Islet of Langerhans (tissue), 1 donor: ENCODE results near the gene DHX57.
"Not testable (repeated sequence)": the region's sequence is repeated elsewhere in the genome, so short reads cannot be mapped to it uniquely, and the experiment has no call there.

Experiments
- FAIRE-seq: peaks from one replicate; lab custom pipeline; 2011; peaks lifted over from hg19 to GRCh38; lab: Jason Lieb, UNC

Gene DHX57

DNA sequence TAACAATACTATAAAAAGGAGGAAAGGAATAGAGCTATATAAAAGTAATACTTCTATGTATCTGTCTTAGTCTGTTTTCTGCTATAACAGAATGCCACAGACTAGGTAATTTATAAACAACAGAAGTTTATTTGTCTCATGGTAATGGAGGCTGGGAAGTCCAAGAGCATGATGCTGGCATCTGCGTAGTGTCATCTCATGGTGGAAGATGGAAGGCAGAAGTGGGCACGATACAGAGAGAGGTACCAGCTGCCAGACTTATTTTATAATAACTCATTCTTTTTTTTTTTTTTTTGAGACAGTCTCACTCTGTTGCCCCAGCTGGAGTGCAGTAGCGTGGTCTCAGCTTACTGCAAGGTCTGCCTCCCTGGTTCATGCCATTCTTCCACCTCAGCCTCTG, 4.3 kb downstream of the DHX57 start:
- no peak for FAIRE-seq

DNA sequence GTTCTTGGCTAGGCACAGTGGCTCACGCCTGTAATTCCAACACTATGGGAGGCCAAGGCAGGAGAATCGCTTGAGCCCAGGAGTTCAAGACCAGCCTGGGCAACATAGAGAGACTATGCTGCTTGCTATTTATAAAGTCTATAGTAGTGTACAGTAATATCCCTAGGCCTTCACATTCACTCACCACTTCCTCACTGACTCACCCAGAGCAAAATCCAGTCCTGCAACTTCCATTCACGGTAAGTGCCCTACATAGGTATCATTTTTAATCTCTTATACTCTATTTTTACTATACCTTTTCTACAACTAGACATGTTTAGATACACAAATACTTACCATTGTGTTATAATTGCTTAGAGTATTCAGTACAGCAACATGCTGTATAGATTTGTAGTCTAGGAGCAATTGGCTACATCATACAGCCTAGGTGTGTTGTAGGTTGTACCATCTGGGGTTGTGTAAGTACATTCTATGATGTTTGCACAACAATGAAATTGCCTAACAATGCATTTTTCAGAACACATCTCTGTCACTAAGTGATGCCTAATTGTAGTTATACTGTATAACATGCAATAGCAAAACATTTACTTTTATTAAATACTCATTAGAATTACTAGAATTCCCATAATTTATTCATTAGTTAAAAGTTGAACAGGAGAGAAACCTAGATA, 8.8 kb downstream of the DHX57 start:
- FAIRE-seq, result no peak

DNA sequence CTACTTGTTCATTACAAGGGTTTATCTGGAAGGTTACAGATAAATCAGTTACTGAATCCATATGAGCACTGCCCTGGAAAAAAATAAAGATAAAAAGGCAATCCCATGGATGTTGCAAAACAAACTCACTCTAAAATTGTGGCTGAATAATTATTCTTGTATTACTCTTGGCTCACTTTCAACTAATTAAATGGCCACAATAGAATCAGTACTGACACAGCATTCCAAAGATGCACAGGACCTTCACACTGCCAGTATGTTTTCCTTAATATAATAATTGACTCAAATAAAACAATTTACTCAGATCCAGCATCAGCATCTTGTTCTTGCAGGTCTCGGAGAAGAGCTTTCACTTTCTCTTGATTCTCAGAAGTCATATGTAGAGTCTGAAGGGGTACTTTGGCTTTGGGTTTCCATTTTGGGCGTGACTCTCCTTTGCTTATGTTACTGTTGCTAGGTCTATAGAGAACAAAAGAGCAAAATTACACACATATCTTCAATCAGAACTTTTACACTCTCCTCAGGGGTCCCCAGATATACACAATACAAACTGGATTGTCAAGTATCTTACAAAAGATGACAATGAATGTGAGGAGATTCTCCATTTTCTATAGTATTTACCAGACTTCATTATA, 12.6 kb downstream of the DHX57 start:
- no peak for FAIRE-seq

DNA sequence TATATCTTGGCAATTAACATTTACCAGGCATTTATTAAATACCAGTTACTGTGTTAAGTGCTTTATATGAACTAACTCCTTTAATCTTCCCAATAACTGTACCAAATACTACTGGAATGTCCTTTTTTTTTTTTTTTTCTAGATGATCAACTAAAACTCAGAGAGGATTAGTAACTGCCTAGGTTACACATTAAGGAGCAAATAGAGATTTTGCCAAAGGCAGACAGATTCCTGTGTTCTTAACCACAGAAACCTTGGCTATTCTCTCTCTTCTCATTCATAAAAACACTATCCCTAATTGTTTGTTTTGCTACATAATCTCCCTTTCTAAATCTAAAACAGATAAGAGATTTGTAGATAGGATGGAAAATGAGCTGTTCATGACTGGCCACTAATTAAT, 13.3 kb downstream of the DHX57 start:
- no peak for FAIRE-seq

DNA sequence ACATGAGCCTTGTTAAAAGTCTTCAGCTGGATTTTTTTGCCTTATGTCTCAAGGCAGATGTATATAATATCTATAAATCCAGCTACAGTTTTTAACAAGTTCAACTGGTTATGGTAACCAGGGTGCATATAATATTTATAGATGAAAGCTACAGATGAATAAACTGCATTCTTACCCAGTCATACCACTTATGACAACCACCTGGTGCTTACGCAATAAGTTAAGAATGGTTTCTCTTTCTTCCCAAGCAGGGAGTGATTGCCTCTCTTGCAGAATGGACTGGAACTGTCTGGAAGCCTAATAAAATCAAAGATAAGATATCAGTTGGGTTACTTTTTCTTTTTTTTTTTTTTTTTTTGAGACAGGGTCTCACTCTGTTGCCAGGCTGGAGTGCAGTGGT, 19.6 kb downstream of the DHX57 start:
- no peak for FAIRE-seq

DNA sequence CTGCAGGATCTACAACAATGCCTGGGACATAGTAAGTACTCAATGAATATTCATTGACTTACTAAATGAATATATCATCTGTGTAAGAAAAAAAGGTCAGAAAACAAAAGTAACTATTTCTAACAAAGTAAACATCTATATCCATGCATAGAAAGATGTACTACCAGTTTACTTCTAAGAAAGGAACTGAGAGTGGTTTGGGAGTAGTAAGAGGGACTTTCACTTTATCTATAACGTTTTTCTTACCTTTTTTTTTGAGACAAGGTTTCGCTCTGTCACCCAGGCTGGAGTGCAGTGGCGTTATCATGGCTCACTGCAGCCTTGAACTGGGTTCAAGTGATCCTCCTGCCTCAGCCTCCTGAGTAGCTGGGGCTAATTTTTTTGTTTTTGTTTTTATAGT, 25.7 kb downstream of the DHX57 start:
- no peak for FAIRE-seq

DNA sequence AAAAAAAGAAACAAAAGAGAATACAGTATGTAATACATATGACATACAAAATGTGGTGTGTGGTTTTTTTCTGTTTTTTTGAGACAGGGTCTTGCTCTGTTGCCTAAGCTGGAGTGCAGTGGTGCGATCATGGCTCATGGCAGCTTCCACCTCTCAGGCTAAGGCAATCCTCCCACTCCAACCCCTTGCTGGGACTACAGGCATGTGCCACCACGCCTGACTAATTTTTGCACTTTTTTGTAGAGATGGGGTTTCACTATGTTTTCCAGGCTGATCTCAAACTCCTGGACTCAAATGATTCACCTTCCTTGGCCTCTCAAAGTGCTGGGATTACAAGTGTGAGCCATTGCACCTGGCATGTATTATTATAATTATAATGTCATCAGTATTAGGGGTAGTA, 38.9 kb downstream of the DHX57 start:
- no peak for FAIRE-seq

DNA sequence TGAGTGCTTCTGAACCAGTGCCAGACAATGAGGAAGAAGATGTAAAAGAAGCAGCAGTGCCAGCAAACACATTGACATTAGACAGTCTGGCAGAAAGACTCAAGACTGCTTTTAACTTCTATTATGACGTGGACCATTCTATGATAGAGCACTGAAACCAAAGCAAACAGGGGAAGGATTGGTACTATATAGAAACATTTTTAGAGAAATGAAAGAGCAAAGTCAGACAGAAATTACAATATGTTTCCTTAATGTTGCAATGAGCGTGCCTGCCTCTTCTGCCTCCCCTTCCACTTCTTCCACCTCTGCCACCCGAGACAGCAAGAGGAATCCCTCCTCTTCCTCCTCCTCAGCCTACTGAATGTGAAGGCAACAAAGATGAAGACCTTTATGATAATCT, 39.7 kb downstream of the DHX57 start:
- no peak for FAIRE-seq

DNA sequence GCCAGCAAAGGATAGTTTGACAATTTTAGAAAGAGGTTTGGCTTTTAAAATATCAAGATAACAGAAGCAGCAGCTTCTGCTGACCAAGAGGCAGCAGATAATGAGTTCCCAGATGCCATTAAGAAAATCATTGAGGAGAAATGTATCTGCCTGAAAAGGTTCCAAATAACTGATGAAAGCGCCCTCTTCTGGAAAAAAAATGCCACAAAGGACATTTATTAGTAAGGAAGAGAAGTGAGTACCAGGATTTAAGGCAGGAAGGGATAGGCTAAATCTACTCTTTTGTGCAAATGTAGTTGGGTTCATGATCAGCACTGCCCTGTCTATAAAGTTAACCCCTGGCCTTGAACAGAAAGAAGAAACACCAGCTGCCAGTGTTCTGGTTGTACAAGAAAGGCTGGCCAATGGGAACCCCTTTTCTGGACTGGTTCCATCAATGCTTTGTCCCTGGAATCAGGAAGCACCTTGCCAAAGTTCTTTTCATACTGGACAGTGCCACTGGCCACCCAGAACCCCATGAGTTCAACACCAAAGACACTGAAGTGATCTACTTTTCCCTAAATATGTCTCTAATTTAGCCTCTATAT, 40.6 kb downstream of the DHX57 start:
- FAIRE-seq, result no peak

DNA sequence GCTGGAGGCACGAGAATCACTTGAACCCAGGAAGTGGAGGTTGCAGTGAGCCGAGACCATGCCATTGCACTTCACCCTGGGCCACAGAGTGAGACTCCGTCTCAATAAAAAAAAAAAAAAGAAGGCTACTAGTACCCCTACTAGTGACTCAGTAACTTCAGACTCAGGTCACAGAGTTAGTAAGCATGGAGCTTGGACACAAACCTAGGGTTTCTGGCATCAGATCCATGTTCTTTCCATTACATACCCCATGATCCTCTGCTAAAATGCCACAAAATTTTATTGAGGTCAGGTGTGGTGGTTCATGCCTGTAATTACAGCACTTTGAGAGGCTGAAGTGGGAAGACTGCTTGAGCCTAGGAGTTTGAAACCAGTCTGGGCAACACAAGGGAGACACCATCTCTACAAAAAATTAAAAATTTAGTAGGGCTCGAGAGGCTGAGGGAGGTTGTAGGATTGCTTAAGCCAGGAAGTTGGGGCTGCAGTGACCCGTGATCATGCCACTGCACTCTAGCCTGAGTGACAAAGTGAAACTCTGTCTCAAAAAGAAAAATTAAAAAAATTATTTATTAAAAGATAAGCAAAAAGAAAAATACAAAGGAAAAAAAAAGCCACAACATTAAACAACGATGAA, 45.1 kb downstream of the DHX57 start:
- FAIRE-seq, result no peak

DNA sequence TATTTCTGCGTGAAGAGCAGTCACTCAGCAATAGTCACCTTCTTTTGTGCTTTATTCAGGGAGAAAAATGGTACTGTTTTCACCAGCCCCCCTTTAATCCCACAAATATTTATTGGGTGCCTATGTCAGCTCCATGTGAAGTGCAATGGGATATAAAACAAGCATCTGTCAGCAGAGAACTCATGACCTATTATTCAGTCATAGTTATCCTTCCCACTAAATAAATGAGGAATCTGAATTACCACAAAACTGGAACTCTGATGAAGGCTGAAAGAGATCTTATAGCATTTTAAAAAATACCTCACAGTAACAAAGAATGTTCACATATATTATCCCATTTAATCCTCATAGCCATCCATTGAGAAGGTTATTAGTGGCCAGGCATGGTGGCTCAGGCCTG, 45.8 kb downstream of the DHX57 start:
- FAIRE-seq, result no peak

DNA sequence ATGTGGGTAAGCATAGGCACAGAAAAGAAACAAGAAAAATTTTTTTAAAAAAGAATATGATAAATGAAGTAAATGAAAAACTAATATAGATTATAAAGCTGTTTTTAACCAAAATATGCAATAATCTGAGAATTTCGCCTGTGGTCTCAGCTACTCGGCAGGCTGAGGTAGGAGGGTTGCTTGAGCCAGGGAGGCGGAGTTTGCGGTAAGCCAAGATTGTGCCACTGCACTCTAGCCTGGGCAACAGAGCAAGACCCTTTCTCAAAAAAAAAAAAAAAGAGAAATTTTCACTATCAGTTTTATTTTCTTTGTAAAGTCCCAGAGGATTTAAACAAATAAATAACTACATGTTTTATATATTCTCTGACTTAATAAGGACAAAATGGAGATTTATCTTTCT, 47.3 kb downstream of the DHX57 start:
- FAIRE-seq, result no peak

DNA sequence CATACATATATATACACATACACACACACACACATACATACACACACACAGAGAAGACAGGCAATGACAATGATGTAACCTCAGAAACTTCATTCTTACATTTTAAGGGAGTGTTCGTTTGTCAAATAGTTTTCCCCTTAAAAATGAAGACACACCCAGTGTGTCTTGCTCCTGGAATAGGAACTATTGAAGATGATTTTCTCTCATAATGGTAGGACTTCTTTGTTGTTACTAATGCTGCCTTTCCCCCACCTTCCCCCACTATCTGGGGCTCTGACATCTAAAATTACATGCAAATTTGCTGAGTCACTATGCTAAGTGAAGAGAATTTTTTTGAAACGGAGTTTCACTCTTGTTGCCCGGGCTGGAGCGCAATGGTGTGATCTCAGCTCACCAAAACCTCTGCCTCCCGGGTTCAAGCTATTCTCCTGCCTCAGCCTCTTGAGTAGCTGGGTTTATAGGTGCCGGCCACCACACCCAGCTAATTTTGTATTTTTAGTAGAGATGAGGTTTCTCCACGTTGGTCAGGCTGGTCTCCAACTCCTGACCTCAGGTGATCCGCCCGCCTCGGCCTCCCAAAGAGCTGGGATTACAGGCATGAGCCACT, 48.1 kb downstream of the DHX57 start:
- FAIRE-seq, result not testable (repeated sequence)

DNA sequence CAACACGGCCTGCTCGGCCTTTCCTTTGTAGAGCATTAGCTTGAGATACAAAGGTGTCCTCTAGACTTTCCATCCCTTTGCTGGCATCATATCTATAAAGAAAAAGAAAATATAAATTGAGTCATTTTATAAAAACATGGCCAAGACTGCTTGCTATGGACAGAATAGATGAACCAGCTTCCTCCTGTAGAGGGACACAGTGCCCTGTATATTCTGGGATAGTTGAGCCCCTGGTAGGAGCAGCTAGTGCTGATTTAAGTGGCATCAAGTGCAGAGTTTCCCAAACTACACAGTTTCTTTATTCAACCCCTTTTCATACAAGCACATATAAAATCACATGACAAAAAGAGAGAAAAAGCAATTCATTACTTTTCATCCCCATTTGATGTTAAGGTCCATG, 49.8 kb downstream of the DHX57 start:
- no peak for FAIRE-seq

DNA sequence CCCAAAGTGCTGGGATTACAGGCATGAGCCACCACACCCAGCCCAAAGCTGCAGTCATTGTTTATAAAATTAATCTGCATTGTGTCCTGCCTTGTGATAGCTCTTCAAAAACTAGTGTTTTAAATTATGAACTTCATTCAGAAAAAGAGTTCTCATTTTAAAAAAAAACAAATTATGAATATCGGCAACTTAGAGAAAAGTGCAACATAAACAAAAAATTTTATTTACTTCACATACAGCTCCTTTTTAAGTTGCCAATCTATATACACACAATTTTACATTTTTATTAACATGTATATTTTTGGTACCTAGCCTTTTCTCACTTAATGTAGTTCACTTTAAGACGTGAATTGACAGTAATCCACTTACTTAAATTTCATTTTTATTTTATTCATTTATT, 50.8 kb downstream of the DHX57 start:
- FAIRE-seq, result no peak

DNA sequence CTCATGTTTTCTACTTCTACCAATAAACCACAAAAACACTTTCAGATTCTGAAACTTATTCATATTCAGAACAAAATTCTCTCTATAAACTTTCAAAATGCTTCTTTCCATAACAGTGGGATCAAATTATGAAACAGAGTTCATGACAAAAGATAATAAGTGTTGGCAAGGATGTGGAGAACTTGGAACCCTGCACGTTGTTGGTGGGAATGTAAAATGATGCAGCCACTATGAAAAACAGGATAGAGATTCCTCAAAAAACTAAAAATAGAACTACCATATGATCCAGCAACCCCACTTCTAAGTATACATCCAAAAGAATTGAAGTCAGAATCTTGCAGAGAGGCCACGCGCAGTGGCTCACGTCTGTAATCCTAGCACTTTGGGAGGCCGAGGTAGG, 52.3 kb downstream of the DHX57 start:
- no peak for FAIRE-seq

DNA sequence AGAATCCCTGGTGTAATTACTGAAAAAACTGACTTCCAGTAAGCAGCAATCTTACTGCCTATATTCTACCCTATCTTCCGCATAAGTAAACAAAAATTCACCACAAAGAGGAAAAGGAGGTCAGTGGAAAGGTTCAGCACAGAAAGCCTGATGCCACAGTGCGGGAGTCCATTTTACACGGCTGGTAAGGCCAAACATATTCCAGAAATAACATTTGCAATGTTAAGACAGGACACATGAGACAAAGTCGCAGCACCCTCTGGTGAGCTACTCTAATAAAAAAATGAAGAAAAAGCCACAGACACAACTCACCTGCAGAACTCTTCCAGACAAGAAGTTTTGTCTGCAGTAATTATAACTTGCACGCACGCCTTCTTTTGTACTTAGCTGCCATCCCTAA, 57.2 kb downstream of the DHX57 start:
- FAIRE-seq, result no peak

DNA sequence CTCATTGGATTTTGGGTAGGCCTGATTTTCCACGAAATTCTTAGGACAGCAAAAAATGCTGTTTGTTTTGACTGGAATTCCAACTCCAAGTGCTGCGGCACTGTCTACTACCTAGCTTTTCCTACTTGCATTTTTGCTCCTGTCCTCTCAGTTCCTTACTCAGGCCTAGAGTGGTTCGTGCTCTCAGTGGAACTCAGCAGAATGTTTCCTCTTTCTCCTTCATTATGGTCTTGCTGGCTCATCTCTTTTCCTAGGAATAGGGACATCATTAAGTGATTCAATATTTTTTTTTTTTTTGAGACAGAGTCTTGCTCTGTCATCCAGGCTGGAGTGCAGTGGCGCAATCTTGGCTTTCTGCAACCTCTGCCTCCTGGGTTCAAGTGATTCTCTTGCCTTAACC, 59.8 kb downstream of the DHX57 start:
- no peak for FAIRE-seq

DNA sequence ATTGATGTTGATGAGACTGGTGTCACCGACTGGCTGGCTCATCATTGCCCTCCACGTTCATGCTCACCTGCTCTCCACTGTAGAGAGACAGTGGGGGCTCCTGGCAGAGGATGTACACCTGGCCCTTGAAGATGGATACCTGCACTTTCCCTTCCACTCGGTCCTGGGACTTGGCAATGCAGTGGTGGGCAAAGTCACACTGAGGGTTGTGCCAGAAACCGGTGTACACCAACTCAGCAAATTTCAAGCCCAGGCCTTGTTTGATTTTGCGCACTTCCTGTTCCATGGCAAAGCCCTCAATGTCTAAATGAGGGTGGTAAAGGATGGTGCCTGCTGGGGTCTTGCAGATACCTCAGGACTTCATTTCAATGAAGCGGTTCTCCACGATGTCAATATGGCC, 65.2 kb downstream of the DHX57 start:
- no peak for FAIRE-seq

DNA sequence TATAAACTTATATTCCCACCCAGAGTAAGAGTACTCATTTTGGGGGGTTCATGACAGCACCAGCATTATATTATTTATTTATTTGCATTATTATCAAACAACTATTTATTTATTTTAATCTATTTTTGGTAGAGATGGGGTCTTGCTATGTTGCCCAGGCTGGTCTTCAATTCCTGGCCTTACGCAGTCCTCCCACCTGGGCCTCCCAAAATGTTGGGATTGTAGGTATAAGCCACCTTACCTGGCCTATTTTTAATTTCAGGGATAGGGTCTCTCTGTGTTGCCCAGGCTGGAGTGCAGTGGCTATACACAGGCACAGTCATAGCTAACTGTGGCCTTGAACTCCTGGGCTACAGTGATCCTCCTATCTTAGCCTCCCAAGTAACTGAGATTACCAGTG, 67.1 kb downstream of the DHX57 start:
- FAIRE-seq, result no peak

DNA sequence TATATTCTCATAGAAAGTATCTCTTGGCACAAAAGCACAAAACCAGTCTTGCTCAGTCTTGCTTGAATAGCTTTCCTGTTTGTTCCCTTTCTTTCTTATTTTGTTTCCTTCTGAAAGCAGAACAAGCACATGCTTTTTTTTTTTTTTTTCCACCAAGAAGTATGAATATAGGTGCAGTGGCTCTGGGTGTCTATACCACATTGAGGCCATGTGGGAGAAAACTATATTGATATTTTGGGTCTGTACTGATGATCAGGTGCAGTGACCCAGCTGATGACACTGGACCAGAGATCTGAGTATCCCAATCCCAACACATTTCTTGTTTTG, 69.0 kb downstream of the DHX57 start:
- FAIRE-seq, result no peak

DNA sequence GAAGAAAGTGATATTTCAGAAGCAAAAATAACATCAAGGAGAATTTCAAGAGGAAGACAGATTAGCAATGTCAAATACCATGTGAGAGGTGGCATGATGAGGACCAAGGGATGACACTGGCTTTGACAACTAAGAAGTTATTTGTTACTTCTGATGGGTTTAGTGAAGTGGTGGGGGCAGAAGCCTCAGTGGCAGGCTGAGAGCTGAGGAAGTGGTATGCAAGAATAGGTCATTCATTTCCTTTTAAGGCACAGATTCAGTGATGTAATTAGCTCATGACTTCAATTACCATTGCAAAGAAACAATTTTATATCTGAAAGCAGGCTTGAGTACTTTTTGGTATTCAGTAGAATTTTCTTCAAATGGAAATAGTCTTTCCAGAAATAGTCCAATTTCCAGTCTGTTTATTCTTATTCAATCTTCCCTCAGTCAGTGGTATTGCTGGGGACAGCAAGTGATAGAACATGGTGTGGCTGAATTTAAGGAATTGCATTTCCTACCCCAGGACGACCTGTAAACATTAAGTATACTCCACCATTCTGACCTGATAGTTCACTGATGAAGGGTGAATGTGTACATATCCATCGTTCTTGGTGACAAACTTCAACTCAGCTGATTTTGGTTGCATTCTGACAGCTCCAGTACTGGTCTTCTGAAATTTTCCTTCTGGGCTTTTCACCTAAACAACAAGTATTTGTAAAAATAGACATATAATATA, 69.6 kb downstream of the DHX57 start:
- no peak for FAIRE-seq

DNA sequence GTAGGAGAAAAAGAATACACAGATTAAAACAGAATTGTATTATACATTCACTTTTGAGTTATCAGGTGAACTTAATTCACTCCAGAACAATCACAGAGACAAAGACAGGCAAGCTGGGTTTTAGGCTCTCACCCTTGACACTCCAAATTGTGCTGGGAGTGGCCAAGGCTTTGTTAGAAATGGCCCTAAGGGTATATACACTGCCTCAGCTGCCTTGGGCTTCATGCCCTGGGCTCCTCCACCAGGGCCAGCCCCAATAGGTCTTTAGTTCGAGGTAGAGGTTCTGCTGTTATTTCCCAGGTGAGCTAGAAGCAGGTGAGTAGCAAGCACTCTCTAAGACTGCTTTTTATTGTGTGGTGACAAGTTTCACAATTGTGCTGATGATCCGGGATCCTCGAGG, 77.8 kb downstream of the DHX57 start:
- FAIRE-seq, result no peak
